ENCODE data around the gene SLIT1.
"Not testable (repeated sequence)": the region's sequence is repeated elsewhere in the genome, so short reads cannot be mapped to it uniquely, and the experiment has no call there.

SLIT1 gene

GRCh38 chr10:97033841-97034240 is 151.9 kb downstream of the SLIT1 start:
- ATAC-seq (replicated peaks); H3K36me3 Mint-ChIP-seq (ENCODE audit: insufficient read depth); H3K4me3 Mint-ChIP-seq; H3K9me3 Mint-ChIP-seq; DNase-seq; H3K27ac Mint-ChIP-seq: not testable (repeated sequence)
- peaks cover 24 to 27% of the 10 kb centered on the region in 2 donors for H3K27me3 Mint-ChIP-seq
- peaks cover 10 to 14% of the 10 kb centered on the region in 2 donors for H3K4me1 Mint-ChIP-seq (ENCODE audit: low read depth in 2 of 2)

GRCh38 chr10:97032624-97033023 is 153.1 kb downstream of the SLIT1 start:
- Mint-ChIP-seq H3K4me1 (ENCODE audit: low read depth in 2 of 2) (peaks cover 8 to 9% of the 10 kb centered on the region in 2 donors), H3K4me3 (no peak overlapping the region), H3K27ac (no peak overlapping the region), H3K9me3 (no peaks in the 10 kb centered on the region), H3K27me3 (peaks cover 27 to 32% of the 10 kb centered on the region in 2 donors), H3K36me3 (ENCODE audit: insufficient read depth) (peaks cover 6% of the 10 kb centered on the region)
- no peak for ATAC-seq (replicated peaks)
- no peak for DNase-seq

GRCh38 chr10:97031459-97031858 is 154.3 kb downstream of the SLIT1 start:
- no peak overlapping the region for H3K4me3 Mint-ChIP-seq
- no peak for ATAC-seq (replicated peaks)
- no peaks in the 10 kb centered on the region for H3K4me1 Mint-ChIP-seq (ENCODE audit: low read depth in 2 of 2)
- H3K27ac Mint-ChIP-seq = no peak overlapping the region
- no peaks in the 10 kb centered on the region for H3K9me3 Mint-ChIP-seq
- DNase-seq = no peak
- H3K36me3 Mint-ChIP-seq (ENCODE audit: insufficient read depth) = peaks cover 6% of the 10 kb centered on the region
- H3K27me3 Mint-ChIP-seq = peaks cover 26 to 30% of the 10 kb centered on the region in 2 donors

GRCh38 chr10:97030894-97031293 is 154.9 kb downstream of the SLIT1 start:
- Mint-ChIP-seq H3K4me3 (no peak overlapping the region), H3K9me3 (no peaks in the 10 kb centered on the region), H3K27ac (no peak overlapping the region), H3K36me3 (ENCODE audit: insufficient read depth) (peaks cover 2% of the 10 kb centered on the region), H3K4me1 (ENCODE audit: low read depth in 2 of 2) (no peaks in the 10 kb centered on the region), H3K27me3 (peaks cover 20 to 24% of the 10 kb centered on the region in 2 donors)
- no peak for DNase-seq
- ATAC-seq (replicated peaks) = no peak

- Mint-ChIP-seq H3K36me3 (ENCODE audit: insufficient read depth) (no peaks in the 10 kb centered on the region), H3K4me1 (ENCODE audit: low read depth in 2 of 2) (peaks cover 0 to 2% of the 10 kb centered on the region in 2 donors), H3K4me3 (no peak overlapping the region), H3K27ac (peak overlapping the region in 1 of 2 donors; percentile 14), H3K27me3 (peaks cover 6 to 9% of the 10 kb centered on the region in 2 donors), H3K9me3 (no peaks in the 10 kb centered on the region)
- ATAC-seq (replicated peaks) (no peak), DNase-seq (no peak)
These were observed 156.5 kb downstream of the SLIT1 start for GRCh38 chr10:97029271-97029670.

GRCh38 chr10:97028832-97029178 is 157.0 kb downstream of the SLIT1 start:
- ATAC-seq (replicated peaks) (no peak), DNase-seq (no peak)
- peaks cover 6 to 9% of the 10 kb centered on the region in 2 donors for H3K27me3 Mint-ChIP-seq
- peaks cover 0 to 2% of the 10 kb centered on the region in 2 donors for H3K4me1 Mint-ChIP-seq (ENCODE audit: low read depth in 2 of 2)
- no peaks in the 10 kb centered on the region for H3K36me3 Mint-ChIP-seq (ENCODE audit: insufficient read depth)
- H3K4me3 Mint-ChIP-seq = no peak overlapping the region
- H3K27ac Mint-ChIP-seq = no peak overlapping the region
- no peaks in the 10 kb centered on the region for H3K9me3 Mint-ChIP-seq

- Mint-ChIP-seq H3K36me3 (ENCODE audit: insufficient read depth) (no peaks in the 10 kb centered on the region), H3K27me3 (peaks cover 6 to 9% of the 10 kb centered on the region in 2 donors), H3K9me3 (no peaks in the 10 kb centered on the region), H3K4me1 (ENCODE audit: low read depth in 2 of 2) (peaks cover 0 to 2% of the 10 kb centered on the region in 2 donors), H3K4me3 (no peak overlapping the region), H3K27ac (no peak overlapping the region)
- no peak for ATAC-seq (replicated peaks)
- no peak for DNase-seq
These were observed 157.5 kb downstream of the SLIT1 start for GRCh38 chr10:97028126-97028831.

- H3K27me3 Mint-ChIP-seq = peaks cover 0 to 9% of the 10 kb centered on the region in 2 donors
- H3K4me1 Mint-ChIP-seq (ENCODE audit: low read depth in 2 of 2) = peaks cover 0 to 2% of the 10 kb centered on the region in 2 donors
These were observed 160.0 kb downstream of the SLIT1 start for GRCh38 chr10:97025613-97026242.

GRCh38 chr10:97024168-97025073 is 161.3 kb downstream of the SLIT1 start:
- Mint-ChIP-seq H3K27ac (no peak overlapping the region), H3K4me1 (ENCODE audit: low read depth in 2 of 2) (peaks cover 0 to 2% of the 10 kb centered on the region in 2 donors), H3K27me3 (peaks cover 0 to 9% of the 10 kb centered on the region in 2 donors), H3K36me3 (ENCODE audit: insufficient read depth) (no peaks in the 10 kb centered on the region), H3K9me3 (no peaks in the 10 kb centered on the region), H3K4me3 (no peak overlapping the region)
- DNase-seq (no peak), ATAC-seq (replicated peaks) (no peak)

More at GRCh38 chr10:97025613-97026242, 160.0 kb downstream of the SLIT1 start:
- DNase-seq (peak; percentile 45 to 47 (median 46)), ATAC-seq (replicated peaks) (peak; percentile 62)
- Mint-ChIP-seq H3K27ac (no peak overlapping the region), H3K4me3 (no peak overlapping the region), H3K36me3 (ENCODE audit: insufficient read depth) (no peaks in the 10 kb centered on the region), H3K9me3 (no peaks in the 10 kb centered on the region)

GRCh38 chr10:97023401-97024167 is 162.2 kb downstream of the SLIT1 start:
- Mint-ChIP-seq H3K27ac (no peak overlapping the region), H3K4me1 (ENCODE audit: low read depth in 2 of 2) (peaks cover 0 to 2% of the 10 kb centered on the region in 2 donors), H3K36me3 (ENCODE audit: insufficient read depth) (no peaks in the 10 kb centered on the region), H3K27me3 (peaks cover 0 to 5% of the 10 kb centered on the region in 2 donors), H3K9me3 (no peaks in the 10 kb centered on the region), H3K4me3 (no peak overlapping the region)
- no peak for ATAC-seq (replicated peaks)
- DNase-seq = no peak

GRCh38 chr10:97022616-97023015 is 163.1 kb downstream of the SLIT1 start:
- no peak for DNase-seq
- no peaks in the 10 kb centered on the region for H3K9me3 Mint-ChIP-seq
- no peaks in the 10 kb centered on the region for H3K36me3 Mint-ChIP-seq (ENCODE audit: insufficient read depth)
- no peak overlapping the region for H3K4me3 Mint-ChIP-seq
- no peak overlapping the region for H3K27ac Mint-ChIP-seq
- no peak for ATAC-seq (replicated peaks)
- H3K4me1 Mint-ChIP-seq (ENCODE audit: low read depth in 2 of 2) = peaks cover 0 to 2% of the 10 kb centered on the region in 2 donors
- no peaks in the 10 kb centered on the region for H3K27me3 Mint-ChIP-seq

GRCh38 chr10:97020452-97021400 is 165.0 kb downstream of the SLIT1 start:
- no peak for DNase-seq
- ATAC-seq (replicated peaks) = no peak
- Mint-ChIP-seq H3K27me3 (no peaks in the 10 kb centered on the region), H3K4me3 (no peak overlapping the region), H3K36me3 (ENCODE audit: insufficient read depth) (no peaks in the 10 kb centered on the region), H3K9me3 (no peaks in the 10 kb centered on the region), H3K4me1 (ENCODE audit: low read depth in 2 of 2) (peaks cover 8 to 11% of the 10 kb centered on the region in 2 donors), H3K27ac (no peak overlapping the region)

Data from effector memory CD8-positive, alpha-beta T cell (primary cell).